Brain microvascular endothelial cell (primary cell): Measurements from ENCODE around the gene NCOA7.

Experiments
- DNase-seq: peaks from one replicate; pipeline ENCODE4 v3.0.0-alpha.2; 2020
- H3K27ac ChIP-seq: fragments of 250-450 bp; sonication (Bioruptor Pico); 2 replicates; pipeline ENCODE4 v1.5.1; 2020; ENCODE audit warnings: mild to moderate bottlenecking, moderate library complexity
- H3K27me3 ChIP-seq: fragments of 250-450 bp; sonication (Bioruptor Pico); replicated peaks from 2 replicates; pipeline ENCODE4 v1.5.1; 2020; ENCODE audit warnings: mild to moderate bottlenecking
- H3K36me3 ChIP-seq: fragments of 250-450 bp; sonication (Bioruptor Pico); replicated peaks from 2 replicates; pipeline ENCODE4 v1.5.1; 2020; ENCODE audit warnings: mild to moderate bottlenecking
- H3K4me3 ChIP-seq: 2 replicates; pipeline ENCODE4 v1.5.1; 2011; ENCODE audit warnings: low read depth, mild to moderate bottlenecking, control low read depth, low read length, moderate library complexity
- in situ Hi-C: cut with HindIII; loops from 2 replicates; pipeline ENCODE4 v1.10.0; 2017; ENCODE audit warnings: low sequenced_read_pairs, low pct_ligation_motif_present
- TF ChIP-seq, protein P1 (sequence below): IDR thresholded peaks from 2 replicates; pipeline ENCODE4 v1.5.1; 2011; ENCODE audit warnings: low read depth, mild to moderate bottlenecking, moderate library complexity, low read length, control low read depth, inconsistent platforms; ENCODE audit errors: missing control alignments

NCOA7 gene

DNA sequence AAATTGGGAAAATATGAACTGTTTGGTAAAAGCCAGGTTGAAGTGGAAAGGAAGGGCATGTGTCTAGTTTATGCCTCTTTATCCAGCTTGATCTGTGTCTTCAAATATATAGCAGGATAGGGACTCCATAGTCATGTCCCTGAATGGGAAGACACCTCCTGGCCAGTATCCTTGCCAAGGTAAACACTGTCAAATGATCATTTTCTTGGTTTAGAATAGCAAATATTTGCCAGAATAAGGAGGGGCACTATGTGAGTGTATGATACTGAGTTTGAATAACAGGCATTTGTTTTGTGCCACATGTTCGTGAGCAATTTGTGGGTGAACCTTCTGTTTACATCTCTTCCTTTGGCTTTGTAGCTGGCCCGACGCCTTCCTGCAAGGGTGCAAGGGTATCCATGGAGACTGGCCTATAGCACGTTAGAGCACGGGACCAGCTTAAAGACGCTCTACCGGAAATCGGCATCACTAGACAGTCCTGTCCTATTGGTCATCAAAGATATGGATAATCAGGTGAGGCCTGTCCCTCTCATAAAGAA is 131.6 kb downstream of the NCOA7 start:
- Histone ChIP-seq H3K27ac (no peak overlapping the region), H3K4me3 (no peak overlapping the region), H3K27me3 (no peaks in the 10 kb centered on the region), H3K36me3 (peaks cover 42% of the 10 kb centered on the region)
- TF ChIP-seq, protein P1, sequence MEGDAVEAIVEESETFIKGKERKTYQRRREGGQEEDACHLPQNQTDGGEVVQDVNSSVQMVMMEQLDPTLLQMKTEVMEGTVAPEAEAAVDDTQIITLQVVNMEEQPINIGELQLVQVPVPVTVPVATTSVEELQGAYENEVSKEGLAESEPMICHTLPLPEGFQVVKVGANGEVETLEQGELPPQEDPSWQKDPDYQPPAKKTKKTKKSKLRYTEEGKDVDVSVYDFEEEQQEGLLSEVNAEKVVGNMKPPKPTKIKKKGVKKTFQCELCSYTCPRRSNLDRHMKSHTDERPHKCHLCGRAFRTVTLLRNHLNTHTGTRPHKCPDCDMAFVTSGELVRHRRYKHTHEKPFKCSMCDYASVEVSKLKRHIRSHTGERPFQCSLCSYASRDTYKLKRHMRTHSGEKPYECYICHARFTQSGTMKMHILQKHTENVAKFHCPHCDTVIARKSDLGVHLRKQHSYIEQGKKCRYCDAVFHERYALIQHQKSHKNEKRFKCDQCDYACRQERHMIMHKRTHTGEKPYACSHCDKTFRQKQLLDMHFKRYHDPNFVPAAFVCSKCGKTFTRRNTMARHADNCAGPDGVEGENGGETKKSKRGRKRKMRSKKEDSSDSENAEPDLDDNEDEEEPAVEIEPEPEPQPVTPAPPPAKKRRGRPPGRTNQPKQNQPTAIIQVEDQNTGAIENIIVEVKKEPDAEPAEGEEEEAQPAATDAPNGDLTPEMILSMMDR = no peak
- DNase-seq = no peak
- in situ Hi-C loops = no loop called here

DNA sequence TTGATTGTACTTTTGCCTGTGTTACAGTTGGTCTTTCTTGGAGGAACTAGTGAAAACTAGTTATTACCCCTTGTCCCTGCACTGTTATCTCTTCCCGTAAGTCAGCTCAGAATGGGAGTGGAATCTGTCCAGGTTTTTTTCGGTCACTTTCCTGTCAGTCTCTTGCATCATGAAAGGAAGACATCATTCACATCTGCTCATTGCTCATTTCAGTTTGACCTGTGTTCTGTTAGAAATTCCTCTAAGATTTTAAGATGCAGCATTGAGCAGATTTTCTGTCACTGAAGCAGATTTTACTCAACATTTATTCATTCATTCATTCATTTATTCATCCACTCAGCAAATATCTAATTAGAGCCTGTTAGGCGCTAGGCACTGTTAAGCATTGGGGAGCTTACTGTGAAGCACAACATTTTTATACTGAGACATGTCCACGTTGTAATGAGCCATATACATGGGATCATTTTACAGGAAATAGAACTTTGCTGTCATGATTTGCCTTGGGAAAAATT is 132.7 kb downstream of the NCOA7 start:
- TF ChIP-seq, protein P1 = no peak
- DNase-seq = no peak
- Histone ChIP-seq H3K27ac (no peak overlapping the region), H3K36me3 (peaks cover 52% of the 10 kb centered on the region), H3K27me3 (no peaks in the 10 kb centered on the region), H3K4me3 (no peak overlapping the region)
- in situ Hi-C loops = no loop called here

DNA sequence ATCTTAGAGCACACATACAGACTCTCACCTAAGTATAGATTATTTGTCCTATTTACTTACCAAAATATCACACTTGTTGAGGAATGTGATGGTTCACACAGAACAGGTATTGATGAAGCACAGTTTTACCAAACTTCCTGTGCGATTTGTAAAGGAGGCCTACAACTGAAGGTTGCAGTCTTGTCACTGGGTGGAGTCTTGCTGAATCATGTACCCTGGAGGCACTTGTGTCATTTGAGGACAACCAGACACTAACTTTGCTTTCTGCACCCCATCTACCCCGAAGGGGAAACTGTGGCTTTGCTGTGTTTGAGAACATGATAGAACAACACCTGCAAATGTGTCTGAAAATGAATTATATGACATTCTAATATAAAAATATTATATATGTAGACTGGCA is 133.4 kb downstream of the NCOA7 start:
- H3K4me3 ChIP-seq = no peak overlapping the region
- no peaks in the 10 kb centered on the region for H3K27me3 ChIP-seq
- DNase-seq = no peak
- H3K36me3 ChIP-seq = peaks cover 56% of the 10 kb centered on the region
- TF ChIP-seq, protein P1 = no peak
- in situ Hi-C loops = no loop called here
- H3K27ac ChIP-seq = no peak overlapping the region

DNA sequence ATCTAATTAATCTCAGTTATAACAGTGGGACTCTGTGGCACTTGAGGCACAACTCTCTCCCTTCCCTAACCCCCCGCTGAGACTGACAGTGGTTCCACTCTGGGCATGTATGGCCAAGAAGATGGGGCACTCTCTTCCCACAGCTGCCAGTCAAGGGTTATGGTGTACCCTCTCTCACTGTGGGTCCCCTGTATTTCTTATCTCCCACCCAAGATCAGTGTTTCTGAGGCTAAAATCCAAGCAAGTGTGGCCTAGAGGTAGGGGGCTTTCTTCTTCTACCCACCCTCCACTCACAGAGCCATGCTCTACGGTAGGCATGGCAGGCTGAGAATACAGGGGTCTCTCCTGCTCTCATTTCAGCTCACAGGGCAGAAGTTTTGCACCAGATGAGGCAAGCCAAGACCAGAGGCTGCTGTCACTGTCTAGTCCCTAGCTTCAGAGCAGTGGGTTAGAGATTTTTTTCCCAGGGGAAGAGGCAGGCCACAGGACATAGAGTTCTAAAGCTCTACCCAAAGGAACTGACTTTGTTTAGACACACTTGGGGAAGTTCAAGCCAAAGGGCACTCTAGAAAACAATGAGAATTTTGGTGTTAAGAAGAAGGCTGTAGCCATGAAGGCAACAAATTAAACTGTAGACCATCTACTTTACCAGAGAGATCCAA is 134.1 kb downstream of the NCOA7 start:
- Histone ChIP-seq H3K36me3 (peaks cover 56% of the 10 kb centered on the region), H3K27me3 (no peaks in the 10 kb centered on the region), H3K27ac (no peak overlapping the region), H3K4me3 (no peak overlapping the region)
- in situ Hi-C loops = no loop called here
- no peak for DNase-seq
- TF ChIP-seq, protein P1 = no peak

DNA sequence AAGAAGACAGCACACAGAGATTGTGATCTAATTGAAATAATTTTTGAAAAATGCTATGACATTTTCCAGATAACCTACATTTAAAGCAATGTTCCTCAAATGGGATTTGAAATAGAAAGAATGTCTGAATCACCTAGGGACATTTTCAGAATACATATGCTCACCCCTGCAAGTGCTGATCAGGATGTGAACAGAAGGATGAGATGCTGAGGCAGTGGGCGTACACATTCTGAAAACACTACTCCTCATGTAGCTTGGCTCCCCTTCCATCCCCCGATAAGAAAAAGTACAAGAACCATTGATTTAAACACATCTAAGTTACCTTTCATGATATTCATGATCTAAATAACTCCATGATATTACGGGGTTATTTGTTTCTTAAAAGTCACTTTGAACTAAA is 136.0 kb downstream of the NCOA7 start:
- no peaks in the 10 kb centered on the region for H3K27me3 ChIP-seq
- H3K4me3 ChIP-seq = no peak overlapping the region
- H3K36me3 ChIP-seq = peaks cover 49% of the 10 kb centered on the region
- no peak for DNase-seq
- TF ChIP-seq, protein P1 = no peak
- H3K27ac ChIP-seq = no peak overlapping the region
- in situ Hi-C loops = no loop called here
